IMR-90 (cell line): Measurements from ENCODE around the gene ABHD3. TPM values are rescaled to one million over a fixed set of nuclear protein-coding genes. Genes with fewer than 3 reads are reported as not detected.

Experiments used
- microRNA-seq, 2 experiments: library from miRNA; stranded (forward) in 1 of 2; unstranded in 1 of 2; fragments of 10-50 nt in 1 of 2; fragments of <30 nt in 1 of 2; gene quantifications in 1 of 2; microRNA quantifications in 1 of 2; one replicate each; pipeline versions ENCODE3 to v1.1.0; 2013 to 2020; ENCODE audit not compliant: insufficient read depth in 1 of 2, insufficient read length in 1 of 2, unreplicated experiment in 1 of 2
- polyA plus RNA-seq, 3 experiments: library from polyadenylated mRNA; depleted of rRNA; stranded (reverse); fragments of >200 nt; gene quantifications; 2 replicates each; pipeline ENCODE4 v1.2.3, GENCODE V29; 2012; ENCODE audit warnings: low replicate concordance in 1 of 3
- small RNA-seq, 5 experiments: library from RNA; depleted of rRNA; stranded (forward); fragments of <200 nt; gene quantifications; one replicate each; pipeline ENCODE3, GENCODE V24; 2012
- total RNA-seq: library from RNA; depleted of rRNA; stranded (reverse); fragments of >200 nt; gene quantifications from 2 replicates; pipeline ENCODE4 v1.2.3, GENCODE V29; 2012; rRNA removed

Gene ABHD3
- total and polyA plus RNA-seq, 2 of the 4 experiments (the other 2 are of a cell fraction), result 4.5 to 5.5 TPM

Small RNAs within 50 kb of the gene (microRNA-seq; reads per million reads assigned to microRNA genes)
- gene MIR320C1 (ENCODE audit: insufficient read depth in 1 of 2, insufficient read length in 1 of 2, unreplicated experiment in 1 of 2) (0 to 1.0 reads per million in 2 experiments), gene RF00019 (ENCODE audit: insufficient read depth, insufficient read length) (not detected), gene RF01241 (ENCODE audit: insufficient read depth, insufficient read length) (not detected)

Small RNAs within 50 kb of the gene (small RNA-seq; reads per million reads assigned to genes)
- gene MIR320C1, result 0 reads per million in 5 experiments
- gene RF00019, result 0 reads per million in 5 experiments
- 0 reads per million in 5 experiments for gene RF01241

Other genes with a start within 250 kb of the ABHD3 start
- 4.5 and 11.4 TPM in 2 replicates for gene ESCO1, start 104.1 kb downstream of the ABHD3 start, total RNA-seq
- gene ESCO1, start 104.1 kb downstream of the ABHD3 start, polyA plus RNA-seq (2012; rRNA removed), result 2.2 and 3.1 TPM in 2 replicates
- gene SNRPD1, start 92.5 kb downstream of the ABHD3 start, total RNA-seq, result 6.8 and 24.7 TPM in 2 replicates
- 18.9 and 19.8 TPM in 2 replicates for gene SNRPD1, start 92.5 kb downstream of the ABHD3 start, polyA plus RNA-seq (2012; rRNA removed)
- 80.1 and 83.6 TPM in 2 replicates for gene MIB1, start 36.0 kb upstream of the ABHD3 start, total RNA-seq
- 4.6 and 5.9 TPM in 2 replicates for gene MIB1, start 36.0 kb upstream of the ABHD3 start, polyA plus RNA-seq (2012; rRNA removed)